ENCODE data around the gene CDH11.

DNA sequence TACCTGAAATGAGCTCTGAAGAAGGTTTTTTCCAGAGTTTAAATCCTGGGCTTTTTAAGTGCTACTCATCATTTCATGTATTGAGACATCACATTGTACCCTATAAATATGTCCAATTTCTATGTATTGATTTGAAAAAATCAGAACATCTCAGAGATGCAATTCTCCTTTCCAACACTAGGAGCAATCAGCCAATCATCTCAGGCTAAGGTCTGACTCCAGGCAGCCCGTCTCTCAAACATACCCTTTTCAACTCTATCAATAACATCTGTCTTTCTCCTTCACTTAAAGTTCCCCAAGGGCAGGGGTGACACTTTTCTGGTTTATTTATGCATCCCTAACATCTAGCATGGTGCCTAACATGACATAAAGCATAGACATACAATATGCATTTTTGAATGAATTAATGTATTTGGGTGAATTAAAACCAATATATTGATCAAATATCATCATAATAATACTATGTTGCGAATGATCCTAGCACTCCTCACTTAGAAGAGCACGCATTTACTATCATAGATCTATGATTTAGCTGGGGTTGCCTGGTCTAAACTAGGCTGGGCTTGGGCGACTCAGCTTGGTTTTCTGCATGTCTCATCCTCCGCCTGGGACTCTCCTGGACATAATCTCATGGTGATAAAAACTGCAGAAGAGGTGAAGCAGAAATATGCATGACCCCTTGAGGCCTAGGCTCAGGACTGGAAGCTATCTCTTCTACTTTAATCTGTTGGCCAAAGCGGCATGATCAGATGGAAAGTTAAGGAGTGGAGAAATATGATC is 5.2 kb upstream of the CDH11 start:
- TF ChIP-seq, protein P1, sequence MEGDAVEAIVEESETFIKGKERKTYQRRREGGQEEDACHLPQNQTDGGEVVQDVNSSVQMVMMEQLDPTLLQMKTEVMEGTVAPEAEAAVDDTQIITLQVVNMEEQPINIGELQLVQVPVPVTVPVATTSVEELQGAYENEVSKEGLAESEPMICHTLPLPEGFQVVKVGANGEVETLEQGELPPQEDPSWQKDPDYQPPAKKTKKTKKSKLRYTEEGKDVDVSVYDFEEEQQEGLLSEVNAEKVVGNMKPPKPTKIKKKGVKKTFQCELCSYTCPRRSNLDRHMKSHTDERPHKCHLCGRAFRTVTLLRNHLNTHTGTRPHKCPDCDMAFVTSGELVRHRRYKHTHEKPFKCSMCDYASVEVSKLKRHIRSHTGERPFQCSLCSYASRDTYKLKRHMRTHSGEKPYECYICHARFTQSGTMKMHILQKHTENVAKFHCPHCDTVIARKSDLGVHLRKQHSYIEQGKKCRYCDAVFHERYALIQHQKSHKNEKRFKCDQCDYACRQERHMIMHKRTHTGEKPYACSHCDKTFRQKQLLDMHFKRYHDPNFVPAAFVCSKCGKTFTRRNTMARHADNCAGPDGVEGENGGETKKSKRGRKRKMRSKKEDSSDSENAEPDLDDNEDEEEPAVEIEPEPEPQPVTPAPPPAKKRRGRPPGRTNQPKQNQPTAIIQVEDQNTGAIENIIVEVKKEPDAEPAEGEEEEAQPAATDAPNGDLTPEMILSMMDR (IDR thresholded peaks at IDR 0.05): no peak
- TF ChIP-seq POLR2AphosphoS5 (IDR thresholded peaks at IDR 0.05; ENCODE audit: insufficient read depth in 1 of 2, low read depth in 1 of 2) (no peak), POLR2A (IDR thresholded peaks at IDR 0.05) (no peak)

Measured in vagina (tissue), 2 donors.